Activated T-helper 9 cell treated with anti-CD3 and anti-CD28 coated beads, Interleukin-2, amount 50 U/mL, for 16 hours (primary cell): Measurements from ENCODE around the gene ZNF417.
"Not testable (repeated sequence)": the region's sequence is repeated elsewhere in the genome, so short reads cannot be mapped to it uniquely, and the experiment has no call there.

Experiments used
- DNase-seq: peaks from one replicate; pipeline ENCODE4 v3.0.0-alpha.2; 2020; ENCODE audit warnings: low read depth

ZNF417 gene

DNA sequence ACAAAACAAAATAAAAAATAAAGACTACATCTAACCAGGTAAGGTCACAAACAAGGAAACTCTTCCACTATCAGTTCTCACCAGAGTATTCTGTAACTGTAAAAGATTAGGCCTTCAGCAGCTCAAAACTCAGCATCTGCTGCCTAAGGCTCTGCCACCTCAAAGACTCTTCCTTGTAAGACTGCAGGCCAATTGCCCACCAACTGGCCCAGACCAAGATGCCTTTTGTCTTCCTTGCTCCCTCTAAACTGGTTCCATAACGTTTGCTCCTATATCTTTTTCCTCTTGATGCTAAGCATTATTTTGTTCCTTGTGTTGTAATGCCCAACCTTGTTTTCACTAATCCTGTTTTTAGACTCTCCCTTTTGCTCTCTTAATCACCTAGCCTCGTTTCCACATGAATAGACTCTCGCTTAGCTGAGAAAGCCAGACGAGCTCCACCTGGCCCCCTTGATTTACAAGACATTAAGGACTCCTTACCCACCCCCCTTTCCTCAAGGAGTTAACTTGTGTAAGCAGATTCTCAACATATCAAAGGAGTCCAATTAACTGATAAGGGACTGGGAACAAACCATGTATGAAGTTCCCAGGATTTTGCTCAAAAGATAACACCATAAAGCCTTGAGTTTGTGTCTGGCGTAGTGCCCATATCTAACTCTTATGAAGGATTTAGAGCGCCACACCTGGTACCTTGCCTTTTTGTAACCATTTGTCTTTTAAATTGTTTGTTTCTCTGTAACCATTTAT lies 29.0 kb downstream of the ZNF417 start:
- DNase-seq = no peak

DNA sequence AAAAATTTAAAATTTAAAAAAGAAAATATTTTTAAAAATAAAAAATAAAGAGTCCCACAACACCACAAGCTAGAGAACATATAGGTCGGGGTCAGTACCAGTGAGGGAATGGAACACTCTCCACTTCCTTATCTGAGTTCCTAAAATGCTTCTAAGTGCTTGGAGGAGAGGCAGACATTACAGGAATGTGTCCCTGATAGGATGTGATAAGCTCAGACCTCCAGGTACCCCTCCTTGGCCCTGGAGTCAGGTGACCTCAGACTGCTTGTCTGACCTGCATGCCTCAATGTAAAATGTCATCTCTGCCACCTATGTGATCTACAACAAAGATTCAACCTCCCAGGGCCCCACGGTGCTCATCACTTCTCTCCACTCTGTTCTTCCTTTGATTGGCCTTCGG lies 30.3 kb downstream of the ZNF417 start:
- DNase-seq = no peak

DNA sequence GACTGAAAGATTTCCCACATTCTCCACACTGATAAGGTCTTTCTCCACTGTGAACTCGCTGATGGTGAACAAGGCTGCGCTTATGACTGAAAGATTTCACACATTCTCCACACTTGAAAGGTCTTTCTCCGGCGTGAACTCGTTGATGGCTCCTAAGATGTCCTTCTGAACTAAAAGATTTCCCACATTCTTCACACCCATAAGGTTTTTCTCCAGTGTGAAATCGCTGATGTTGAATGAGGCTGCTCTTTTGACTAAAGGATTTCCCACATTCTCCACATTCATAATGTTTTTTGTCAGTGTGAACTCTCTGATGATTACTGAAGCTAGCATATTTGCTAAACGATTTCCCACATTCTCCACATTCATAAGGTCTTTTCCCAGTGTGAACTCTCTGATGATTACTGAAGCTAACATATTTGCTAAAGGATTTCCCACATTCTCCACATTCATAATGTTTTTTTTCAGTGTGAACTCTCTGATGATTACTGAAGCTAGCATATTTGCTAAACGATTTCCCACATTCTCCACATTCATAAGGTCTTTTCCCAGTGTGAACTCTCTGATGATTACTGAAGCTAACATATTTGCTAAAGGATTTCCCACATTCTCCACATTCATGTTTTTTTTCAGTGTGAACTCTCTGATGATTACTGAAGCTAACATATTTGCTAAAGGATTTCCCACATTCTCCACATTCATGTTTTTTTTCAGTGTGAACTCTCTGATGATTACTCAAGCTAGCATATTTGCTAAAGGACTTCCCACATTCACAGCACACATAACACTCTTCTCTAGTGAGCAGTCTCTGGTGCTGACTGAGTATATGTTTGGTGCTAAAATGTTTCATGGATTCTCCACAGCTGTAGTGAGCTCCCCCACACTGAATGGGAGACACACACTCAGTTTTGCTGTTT lies 42.3 kb downstream of the ZNF417 start:
- not testable (repeated sequence) for DNase-seq

DNA sequence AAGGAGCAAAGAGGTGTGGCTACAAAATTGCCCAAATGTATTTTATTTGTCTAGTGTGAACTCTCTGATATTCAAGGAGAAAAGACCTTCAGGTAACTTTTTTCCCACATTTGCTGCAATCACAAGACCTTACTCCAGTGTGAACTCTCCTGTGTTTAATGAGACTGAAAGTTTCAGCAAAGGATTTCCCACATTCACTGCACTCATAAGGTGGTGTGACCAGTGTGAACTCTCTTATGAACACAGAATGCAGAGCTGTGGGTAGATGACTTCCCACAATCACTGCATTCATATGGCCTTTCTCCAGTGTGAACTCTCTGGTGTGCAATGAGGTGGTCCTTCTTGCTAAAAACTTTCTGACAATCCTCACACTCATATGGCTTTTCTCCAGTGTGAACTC lies 43.9 kb downstream of the ZNF417 start:
- no peak for DNase-seq

DNA sequence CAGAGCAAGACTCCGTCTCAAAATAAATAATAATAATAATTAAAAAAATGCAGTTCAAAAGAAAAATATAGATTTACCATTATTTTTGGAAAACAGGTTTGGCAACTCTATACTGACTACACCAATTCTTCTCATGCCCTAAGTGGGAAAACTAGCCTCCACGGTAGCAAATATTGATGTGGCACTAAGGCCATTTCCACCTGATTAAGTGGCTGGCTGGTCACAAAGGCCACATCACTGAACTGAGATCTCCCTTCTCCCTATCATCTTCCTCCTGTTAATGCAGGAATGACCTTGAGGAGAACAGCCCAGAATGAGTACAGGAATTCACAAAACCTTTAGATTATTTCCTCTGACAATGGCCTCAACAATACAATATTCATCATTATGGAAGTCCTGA lies 46.2 kb downstream of the ZNF417 start:
- DNase-seq = no peak

DNA sequence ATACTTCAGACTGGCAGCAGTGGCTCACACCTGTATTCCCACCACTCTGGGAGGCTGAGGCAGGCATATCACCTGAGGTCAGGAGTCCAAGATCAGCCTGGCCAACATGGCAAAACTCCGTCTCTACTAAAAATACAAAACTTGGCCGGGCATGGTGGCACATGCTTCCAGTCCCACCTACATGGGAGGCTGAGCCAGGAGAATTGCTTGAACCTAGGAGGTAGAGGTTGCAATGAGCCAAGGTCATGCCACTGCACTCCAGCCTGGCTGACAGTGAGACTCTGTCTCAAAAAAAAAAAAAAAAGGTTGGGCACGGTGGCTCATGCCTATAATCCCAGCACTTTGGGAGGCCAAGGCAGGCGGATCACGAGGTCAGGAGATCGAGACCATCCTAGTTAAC lies 46.7 kb downstream of the ZNF417 start:
- not testable (repeated sequence) for DNase-seq

DNA sequence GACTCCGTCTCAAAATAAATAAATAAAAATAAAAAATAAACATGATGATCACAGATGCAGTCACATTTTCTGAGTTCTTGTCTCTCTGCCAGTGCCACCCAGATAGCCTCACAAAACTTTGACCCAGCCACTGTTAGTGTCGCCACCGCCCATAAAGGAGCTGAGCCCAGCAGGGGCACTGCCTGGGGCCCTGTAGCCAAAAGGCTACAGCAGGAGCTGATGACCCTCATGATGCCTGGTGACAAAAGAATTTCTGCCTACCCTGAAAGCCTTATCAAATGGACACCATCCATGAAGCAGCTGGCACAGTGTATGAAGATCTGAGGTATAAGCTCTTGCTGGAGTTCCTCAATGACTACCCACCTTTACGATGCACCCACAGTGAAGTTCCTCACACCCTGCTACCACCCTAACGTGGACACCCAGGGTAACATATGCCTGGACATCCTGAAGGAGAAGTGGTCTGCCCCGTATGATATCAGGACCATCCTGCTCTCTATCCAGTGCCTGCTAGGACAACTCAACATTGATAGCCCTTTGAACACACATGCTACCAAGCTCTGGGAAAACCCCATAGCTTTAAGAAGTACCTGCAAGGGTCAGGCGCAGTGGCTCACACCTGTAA lies 48.4 kb downstream of the ZNF417 start:
- no peak for DNase-seq
